Activated T-cell treated with anti-CD3 and anti-CD28 coated beads, Interleukin-2, amount 50 U/mL, for 4 hours (primary cell): Measurements from ENCODE around the gene SH3BP5. TPM values are rescaled to one million over a fixed set of nuclear protein-coding genes. Genes with fewer than 3 reads are reported as not detected.
A peak's percentile ranks its signal among the peaks of the same experiment; 100 is the strongest.

ENCODE experiments used
- ATAC-seq, 2 donors: fragments of 200-7000 bp; cut with Tn5 transposase; one replicate each; pipeline ENCODE4 v1.10.0; 2021
- DNase-seq: peaks from one replicate; pipeline ENCODE4 v3.0.0-alpha.2; 2020
- H3K27me3 Mint-ChIP-seq: one replicate; pipeline ENCODE4 v1.8.0; 2021; ENCODE audit warnings: low read depth, mixed read lengths
- H3K36me3 Mint-ChIP-seq: one replicate; pipeline ENCODE4 v1.8.0; 2022; ENCODE audit warnings: mixed read lengths; ENCODE audit not compliant: insufficient read depth
- H3K4me1 Mint-ChIP-seq: one replicate; pipeline ENCODE4 v1.8.0; 2021; ENCODE audit warnings: low read depth, mixed read lengths
- H3K4me3 Mint-ChIP-seq: one replicate; pipeline ENCODE4 v1.8.0; 2021; ENCODE audit warnings: mild to moderate bottlenecking, moderate library complexity, mixed read lengths
- H3K9me3 Mint-ChIP-seq: one replicate; pipeline ENCODE4 v1.8.0; 2021; ENCODE audit warnings: mixed read lengths
- total RNA-seq, 3 donors: library from RNA; stranded (reverse); gene quantifications; one replicate each; pipeline ENCODE4 v1.2.1, GENCODE V29; 2021

SH3BP5 gene
- total RNA-seq, 3 donors from 2014 or later, result 11.1 to 26.1 (median 12.9) TPM

DNA sequence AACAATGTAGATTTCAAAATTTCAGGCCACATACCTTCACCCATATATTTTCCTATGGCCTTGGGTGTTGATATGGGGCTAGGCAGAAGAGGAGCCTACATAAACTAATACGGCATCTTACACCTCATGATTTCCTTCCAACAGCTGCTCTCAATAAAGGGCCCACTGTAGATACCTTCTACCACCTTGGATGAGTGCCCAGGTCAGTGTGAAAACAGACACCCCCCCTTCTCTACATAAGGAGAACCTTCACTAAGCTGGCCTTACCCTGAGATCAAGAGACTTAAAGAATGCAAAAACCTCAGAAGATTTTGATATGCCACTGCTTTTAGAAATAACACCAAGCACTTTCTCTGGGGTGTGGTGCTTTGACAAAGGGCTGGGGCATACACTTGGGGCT, 42.7 kb downstream of the SH3BP5 start:
- H3K4me3 Mint-ChIP-seq, result no peak overlapping the region
- H3K4me1 Mint-ChIP-seq, result peaks cover 87% of the 10 kb centered on the region

GRCh38 chr3:15288331-15289035, 43.9 kb downstream of the SH3BP5 start:
- no peaks in the 10 kb centered on the region for H3K27me3 Mint-ChIP-seq
- H3K9me3 Mint-ChIP-seq, result no peaks in the 10 kb centered on the region
- ATAC-seq, result no peak
- H3K4me1 Mint-ChIP-seq, result peaks cover 91% of the 10 kb centered on the region
- DNase-seq, result no peak
- peaks cover 14% of the 10 kb centered on the region for H3K36me3 Mint-ChIP-seq
- no peak overlapping the region for H3K4me3 Mint-ChIP-seq

More for the DNA sequence above, 42.7 kb downstream of the SH3BP5 start:
- ATAC-seq (no peak), DNase-seq (no peak)
- H3K9me3 Mint-ChIP-seq, result no peaks in the 10 kb centered on the region
- H3K36me3 Mint-ChIP-seq, result peaks cover 17% of the 10 kb centered on the region
- H3K27me3 Mint-ChIP-seq, result no peaks in the 10 kb centered on the region

DNA sequence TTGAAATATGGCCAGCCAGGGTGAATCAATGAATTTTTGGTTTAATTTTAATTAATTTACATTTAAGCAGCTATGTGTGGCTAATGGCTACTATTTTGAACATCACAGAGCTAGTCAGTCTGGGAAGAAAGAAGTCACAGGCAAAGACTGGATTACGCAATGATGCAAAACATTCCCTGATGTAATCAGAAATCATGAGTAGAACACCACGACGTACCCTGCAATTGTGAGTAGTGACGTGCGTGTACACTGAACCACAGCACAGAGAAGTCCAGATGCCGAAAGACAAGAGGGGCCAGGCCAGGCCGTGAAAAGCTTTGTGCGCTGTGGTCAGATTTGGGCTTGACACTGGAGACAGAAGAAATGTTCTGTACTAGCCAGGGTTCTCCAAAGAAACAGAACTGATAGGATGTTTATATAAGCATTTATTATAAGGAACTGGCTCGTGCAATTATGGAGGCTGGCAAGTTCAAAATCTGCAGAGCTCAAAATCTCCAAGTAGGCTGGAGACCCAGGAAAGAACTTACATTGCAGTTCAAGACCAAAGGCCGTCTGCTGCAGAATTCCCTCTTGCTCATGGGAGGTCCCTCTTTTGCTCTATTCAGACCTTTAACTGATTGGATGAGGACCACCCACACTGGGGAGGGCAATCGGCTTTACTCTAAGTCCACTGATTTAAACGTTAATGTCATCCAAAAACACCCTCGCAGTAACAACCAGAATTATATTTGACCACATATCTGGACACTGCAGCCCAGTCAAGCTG, 44.6 kb downstream of the SH3BP5 start:
- DNase-seq (no peak), ATAC-seq (no peak)
- Mint-ChIP-seq H3K9me3 (no peaks in the 10 kb centered on the region), H3K4me3 (no peak overlapping the region), H3K27me3 (no peaks in the 10 kb centered on the region), H3K4me1 (peaks cover 90% of the 10 kb centered on the region), H3K36me3 (peaks cover 11% of the 10 kb centered on the region)

DNA sequence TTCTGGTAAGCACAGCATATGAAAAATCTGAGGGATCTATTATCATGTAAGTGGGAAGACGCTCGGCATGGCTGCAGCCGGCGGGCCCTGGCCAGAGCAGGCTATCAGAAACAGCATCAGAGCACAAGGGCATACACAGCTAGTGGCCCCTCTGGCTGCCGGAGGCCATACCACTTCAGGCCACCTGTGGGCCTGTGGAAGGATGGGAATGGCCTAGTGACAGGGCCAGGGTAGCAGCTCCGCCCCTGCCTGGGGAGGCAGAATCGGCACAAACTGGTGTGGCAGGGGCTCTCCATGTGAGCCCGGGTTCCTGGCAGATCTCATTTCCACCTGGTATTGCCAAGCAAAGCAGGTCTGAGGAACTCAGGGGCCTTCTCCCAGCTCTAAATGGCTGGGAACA, 46.4 kb downstream of the SH3BP5 start:
- DNase-seq, result no peak
- no peaks in the 10 kb centered on the region for H3K9me3 Mint-ChIP-seq
- peaks cover 11% of the 10 kb centered on the region for H3K36me3 Mint-ChIP-seq
- no peak overlapping the region for H3K4me3 Mint-ChIP-seq
- H3K4me1 Mint-ChIP-seq, result peaks cover 86% of the 10 kb centered on the region
- no peaks in the 10 kb centered on the region for H3K27me3 Mint-ChIP-seq
- no peak for ATAC-seq

DNA sequence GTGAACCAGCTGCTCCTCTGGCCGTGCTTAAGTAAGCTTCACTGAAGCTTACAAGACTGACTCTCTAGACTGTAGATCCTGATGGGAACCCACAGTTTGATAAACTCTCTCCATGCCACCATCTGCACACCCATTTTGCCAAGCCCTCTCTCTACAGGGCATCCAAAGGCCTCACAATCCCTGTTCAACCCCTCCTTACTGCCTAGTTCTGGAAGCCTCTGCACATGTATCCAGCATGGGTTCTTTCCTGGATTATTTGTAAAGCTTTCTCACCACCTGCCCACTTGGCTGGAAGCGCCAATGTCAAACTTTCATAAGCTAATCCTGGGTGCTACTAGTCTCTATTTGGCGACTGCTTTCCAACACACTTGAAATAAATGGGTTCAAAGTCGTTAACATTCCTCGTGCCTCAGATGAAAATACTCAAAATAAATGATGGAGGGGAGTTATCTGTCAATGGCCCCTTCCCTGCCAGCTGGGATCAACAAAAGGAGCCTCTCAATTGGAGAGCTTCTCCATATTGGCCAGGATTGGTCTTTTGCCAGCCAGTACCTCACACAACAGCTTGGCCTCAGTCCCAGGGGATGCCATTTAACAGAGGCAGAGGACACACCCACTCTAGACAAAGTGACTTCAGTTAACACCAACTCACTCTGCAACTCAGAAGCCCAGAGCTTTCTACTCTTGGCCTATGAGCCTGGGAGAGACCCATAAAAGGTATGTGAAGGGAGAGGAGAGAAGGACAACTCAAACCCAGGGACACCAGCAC, 48.1 kb downstream of the SH3BP5 start:
- H3K27me3 Mint-ChIP-seq, result no peaks in the 10 kb centered on the region
- ATAC-seq, result no peak
- no peak for DNase-seq
- no peak overlapping the region for H3K4me3 Mint-ChIP-seq
- peaks cover 11% of the 10 kb centered on the region for H3K36me3 Mint-ChIP-seq
- H3K9me3 Mint-ChIP-seq, result no peaks in the 10 kb centered on the region
- H3K4me1 Mint-ChIP-seq, result peaks cover 86% of the 10 kb centered on the region

DNA sequence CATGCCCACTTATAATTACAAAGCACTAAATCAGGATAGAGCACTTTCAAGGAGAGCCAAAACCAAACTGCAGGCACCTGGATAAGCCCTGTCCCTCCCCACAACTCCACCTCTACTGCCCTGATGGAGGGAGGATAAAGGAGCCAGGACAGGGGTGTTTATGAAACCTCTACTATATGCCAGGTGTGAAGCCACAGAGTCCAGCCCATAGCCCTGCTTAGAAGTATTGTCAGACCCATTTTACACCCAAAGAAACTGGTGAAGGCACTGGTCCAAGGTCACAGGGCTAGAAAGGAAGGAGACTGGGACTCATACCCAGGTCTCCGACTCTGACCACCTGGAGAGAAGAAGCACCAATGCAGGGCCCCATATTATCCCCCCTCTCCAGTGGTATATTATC, 48.7 kb downstream of the SH3BP5 start:
- H3K27me3 Mint-ChIP-seq, result no peaks in the 10 kb centered on the region
- peaks cover 11% of the 10 kb centered on the region for H3K36me3 Mint-ChIP-seq
- H3K4me3 Mint-ChIP-seq, result no peak overlapping the region
- H3K4me1 Mint-ChIP-seq, result peaks cover 85% of the 10 kb centered on the region
- DNase-seq (no peak), ATAC-seq (no peak)
- no peaks in the 10 kb centered on the region for H3K9me3 Mint-ChIP-seq

- ATAC-seq, result no peak
- Mint-ChIP-seq H3K4me1 (peaks cover 83% of the 10 kb centered on the region), H3K27me3 (no peaks in the 10 kb centered on the region), H3K4me3 (no peak overlapping the region), H3K36me3 (peaks cover 5% of the 10 kb centered on the region), H3K9me3 (no peaks in the 10 kb centered on the region)
- DNase-seq, result no peak
Observed at GRCh38 chr3:15281817-15282216, 50.6 kb downstream of the SH3BP5 start.

- Mint-ChIP-seq H3K4me1 (peaks cover 84% of the 10 kb centered on the region), H3K9me3 (no peaks in the 10 kb centered on the region), H3K4me3 (no peak overlapping the region), H3K27me3 (no peaks in the 10 kb centered on the region), H3K36me3 (peaks cover 4% of the 10 kb centered on the region)
- DNase-seq (no peak), ATAC-seq (no peak)
Observed at GRCh38 chr3:15280853-15281532, 51.4 kb downstream of the SH3BP5 start.

DNA sequence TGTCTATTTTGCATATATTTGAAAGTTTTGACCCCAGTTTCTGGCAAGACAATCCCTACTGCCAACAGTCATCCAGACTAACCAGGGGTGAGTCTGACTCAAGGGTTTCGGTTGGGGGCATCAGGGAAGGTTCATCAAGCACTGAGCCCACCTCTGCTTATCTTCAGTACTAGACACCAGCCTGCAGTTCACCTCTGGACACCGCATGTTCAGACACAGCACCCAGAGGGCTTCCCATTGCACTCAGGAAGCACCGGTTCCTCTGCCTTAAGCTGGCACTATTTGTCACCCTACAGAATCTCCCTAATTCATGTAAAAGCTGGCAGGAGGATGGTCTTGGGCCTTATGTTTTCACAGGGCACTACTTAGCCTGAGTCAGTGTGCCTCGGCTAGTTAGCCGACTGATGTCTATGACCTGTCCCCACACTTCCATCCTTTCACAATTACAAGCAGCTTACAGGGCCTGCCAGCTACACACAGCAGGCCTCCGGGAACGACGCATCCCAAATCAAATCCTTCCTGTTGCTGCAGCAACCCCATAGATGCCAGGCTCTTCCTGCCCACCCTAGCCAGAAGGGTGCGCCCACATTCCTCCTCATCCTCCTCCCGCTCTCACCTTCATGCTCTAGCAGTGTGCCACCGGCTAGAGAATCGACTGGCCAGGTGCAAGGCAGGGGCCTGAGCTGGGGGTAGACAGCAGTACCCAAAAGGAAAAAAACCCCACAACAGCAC, 52.5 kb downstream of the SH3BP5 start:
- H3K27me3 Mint-ChIP-seq, result no peaks in the 10 kb centered on the region
- no peaks in the 10 kb centered on the region for H3K36me3 Mint-ChIP-seq
- H3K4me1 Mint-ChIP-seq, result peaks cover 85% of the 10 kb centered on the region
- peak in 1 of 2 donors; percentile 36 for ATAC-seq
- DNase-seq, result no peak
- H3K9me3 Mint-ChIP-seq, result no peaks in the 10 kb centered on the region
- H3K4me3 Mint-ChIP-seq, result no peak overlapping the region

GRCh38 chr3:15279205-15279604, 53.2 kb downstream of the SH3BP5 start:
- Mint-ChIP-seq H3K27me3 (no peaks in the 10 kb centered on the region), H3K4me3 (no peak overlapping the region), H3K36me3 (no peaks in the 10 kb centered on the region), H3K4me1 (peaks cover 87% of the 10 kb centered on the region), H3K9me3 (no peaks in the 10 kb centered on the region)
- DNase-seq, result no peak
- ATAC-seq, result no peak

GRCh38 chr3:15277861-15278500, 54.4 kb downstream of the SH3BP5 start:
- DNase-seq, result no peak
- Mint-ChIP-seq H3K4me1 (peaks cover 87% of the 10 kb centered on the region), H3K9me3 (no peaks in the 10 kb centered on the region), H3K36me3 (peaks cover 2% of the 10 kb centered on the region), H3K4me3 (no peak overlapping the region), H3K27me3 (no peaks in the 10 kb centered on the region)
- ATAC-seq, result no peak

- peaks cover 4% of the 10 kb centered on the region for H3K36me3 Mint-ChIP-seq
- no peaks in the 10 kb centered on the region for H3K9me3 Mint-ChIP-seq
- ATAC-seq (no peak), DNase-seq (no peak)
- no peaks in the 10 kb centered on the region for H3K27me3 Mint-ChIP-seq
- H3K4me1 Mint-ChIP-seq, result peaks cover 89% of the 10 kb centered on the region
- H3K4me3 Mint-ChIP-seq, result no peak overlapping the region
Observed at GRCh38 chr3:15276028-15276724, 56.2 kb downstream of the SH3BP5 start.

DNA sequence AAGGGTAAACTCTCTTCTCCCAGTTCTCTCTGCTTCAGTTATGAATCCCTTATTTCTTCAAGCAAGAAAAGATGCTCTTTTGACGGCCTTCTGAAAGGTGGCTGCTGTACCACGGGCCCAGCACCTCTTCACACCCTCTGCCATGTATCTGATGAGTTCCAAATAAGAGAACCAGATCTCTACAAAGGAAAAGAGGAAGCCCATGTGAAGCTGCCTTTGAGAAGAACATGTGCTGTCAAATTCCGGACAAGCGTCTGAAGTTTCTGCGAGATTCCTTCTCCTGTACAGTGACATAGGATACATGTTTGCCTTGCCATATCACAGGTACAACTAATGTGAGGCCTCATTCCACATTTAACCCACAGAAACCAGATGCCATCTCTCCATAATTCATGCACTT, 59.2 kb downstream of the SH3BP5 start:
- DNase-seq (no peak), ATAC-seq (no peak)
- Mint-ChIP-seq H3K4me3 (no peak overlapping the region), H3K36me3 (peaks cover 8% of the 10 kb centered on the region), H3K4me1 (peaks cover 88% of the 10 kb centered on the region), H3K9me3 (no peaks in the 10 kb centered on the region), H3K27me3 (no peaks in the 10 kb centered on the region)
